ENCODE measurements around the gene SFT2D3. TPM values are rescaled to one million over a fixed set of nuclear protein-coding genes. Genes with fewer than 3 reads are reported as not detected.
A peak's percentile ranks its signal among the peaks of the same experiment; 100 is the strongest.

SFT2D3 gene
- total and polyA plus RNA-seq, 5 donors = 3.3 to 5.0 (median 4.1) TPM

DNA sequence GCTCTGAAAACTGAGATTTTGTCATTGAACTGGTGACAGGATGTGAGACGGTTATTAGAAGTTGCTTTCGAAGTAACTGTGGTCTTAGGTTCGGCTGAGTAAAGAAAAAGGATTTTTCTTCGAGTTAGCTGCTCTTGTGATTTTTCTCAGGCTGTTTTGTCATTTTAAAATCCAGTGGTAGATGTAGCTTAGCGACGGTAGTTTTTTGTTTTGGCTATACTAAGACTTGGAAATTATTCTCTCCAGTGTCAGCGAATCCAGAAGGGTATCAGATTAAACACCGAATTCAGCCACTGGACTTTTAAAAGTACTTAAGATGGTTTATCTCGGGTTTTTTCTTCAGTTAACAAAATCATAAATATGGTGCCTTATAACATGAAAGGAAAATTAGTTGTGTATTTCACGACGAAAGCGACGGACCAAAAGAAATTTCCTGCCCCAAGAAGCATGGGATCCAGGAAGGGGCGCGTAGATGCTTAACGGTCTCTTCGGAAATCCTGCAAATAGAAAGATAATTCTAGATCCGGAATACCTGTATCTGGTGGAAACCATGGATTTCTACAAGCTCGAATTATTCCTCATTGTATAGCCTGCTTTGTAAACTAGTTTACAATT, 1.2 kb downstream of the SFT2D3 start:
- WGBS = 45% methylated on average over 19 of the region's 19 CpGs
- Histone ChIP-seq H3K27ac (ENCODE audit: low read length) (peak overlapping the region; percentile 78), H3K9me3 (ENCODE audit: control insufficient read depth, low read length) (no peaks in the 10 kb centered on the region), H3K4me3 (ENCODE audit: low read length) (peak overlapping the region; percentile 70), H3K27me3 (ENCODE audit: control insufficient read depth, insufficient read depth) (no peaks in the 10 kb centered on the region), H3K4me1 (ENCODE audit: control insufficient read depth, insufficient read depth, low read length) (peaks cover 15% of the 10 kb centered on the region)
- intact Hi-C loops (cut with DNase I) = loop anchor here in 2 of 4 donors (5.0 kb wide), 1 partner anchor 175 kb away; the partner anchor contains the start of gene IWS1 (in 2 of the 2)
- DNase-seq (no peak), ATAC-seq (no peak)

DNA sequence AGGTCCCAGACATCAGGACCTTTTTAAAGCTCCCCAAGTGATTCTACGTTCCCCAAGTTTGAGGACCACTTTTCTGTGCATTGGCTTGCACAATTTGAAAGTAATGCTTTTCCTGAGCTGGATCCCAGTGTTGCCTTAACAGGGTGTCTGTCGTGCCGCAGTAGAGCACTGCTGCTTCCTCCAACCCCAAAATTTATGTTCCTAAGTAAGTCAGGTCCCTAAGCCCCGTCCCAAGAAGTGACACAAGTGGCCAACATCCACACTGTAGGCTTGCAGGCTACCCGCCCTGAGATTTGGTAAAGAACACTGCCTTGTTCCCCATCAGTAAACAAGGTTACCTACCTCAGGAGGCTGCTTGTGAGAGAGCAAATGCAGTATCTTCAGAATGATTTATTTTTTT, 2.0 kb downstream of the SFT2D3 start:
- 92% methylated on average over 5 of the region's 5 CpGs for WGBS
- Histone ChIP-seq H3K27me3 (ENCODE audit: control insufficient read depth, insufficient read depth) (no peaks in the 10 kb centered on the region), H3K27ac (ENCODE audit: low read length) (no peak overlapping the region), H3K4me3 (ENCODE audit: low read length) (no peak overlapping the region), H3K9me3 (ENCODE audit: control insufficient read depth, low read length) (no peaks in the 10 kb centered on the region), H3K4me1 (ENCODE audit: control insufficient read depth, insufficient read depth, low read length) (peaks cover 18% of the 10 kb centered on the region)
- intact Hi-C loops (cut with DNase I) = loop anchor here in 2 of 4 donors (5.0 kb wide), 1 partner anchor 176 kb away; the partner anchor contains the start of gene IWS1 (in 2 of the 2)
- DNase-seq (no peak), ATAC-seq (no peak)

DNA sequence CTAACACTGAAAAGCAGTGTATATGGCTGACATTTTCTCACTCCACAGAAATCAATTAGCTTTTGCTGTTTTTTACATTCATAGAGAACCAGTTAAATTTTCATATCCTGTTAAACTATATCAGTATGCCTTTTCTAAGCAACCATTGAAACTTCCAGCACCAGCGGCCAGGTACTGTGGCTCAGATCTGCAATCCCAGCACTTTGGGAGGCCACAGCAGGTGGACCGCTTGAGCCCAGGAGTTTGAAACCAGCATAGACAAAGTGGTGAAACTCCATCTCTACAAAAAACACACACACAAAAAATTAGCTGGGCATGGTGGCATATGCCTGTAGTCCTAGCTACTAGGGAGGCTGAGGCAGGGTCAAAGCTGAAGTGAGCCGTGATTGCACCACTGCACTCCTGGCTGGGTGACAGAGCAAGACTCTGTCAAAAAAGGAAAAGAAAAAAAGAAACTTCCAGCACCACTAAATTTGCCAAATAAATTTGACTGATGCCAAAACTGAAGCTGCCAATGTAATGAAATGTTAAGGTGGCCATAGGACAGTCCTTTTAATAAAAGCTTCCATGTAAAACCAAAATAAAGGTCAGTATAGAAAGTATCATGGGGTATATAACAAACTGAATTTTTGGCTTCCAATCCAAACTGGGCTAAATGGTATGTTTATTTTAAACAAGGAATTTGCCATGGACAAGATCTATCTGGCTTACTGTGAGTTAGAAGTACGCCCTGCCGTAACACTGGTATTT, 3.5 kb downstream of the SFT2D3 start:
- H3K27me3 ChIP-seq (ENCODE audit: control insufficient read depth, insufficient read depth) = no peaks in the 10 kb centered on the region
- H3K4me1 ChIP-seq (ENCODE audit: control insufficient read depth, insufficient read depth, low read length) = peaks cover 20% of the 10 kb centered on the region
- H3K4me3 ChIP-seq (ENCODE audit: low read length) = no peak overlapping the region
- DNase-seq (peak in 1 of 3 donors; percentile 60), ATAC-seq (no peak)
- no peak overlapping the region for H3K27ac ChIP-seq (ENCODE audit: low read length)
- intact Hi-C loops (cut with DNase I) = loop anchor here in 2 of 4 donors (5.0 kb wide), 1 partner anchor 178 kb away; the partner anchor contains the start of gene IWS1 (in 2 of the 2)
- no peaks in the 10 kb centered on the region for H3K9me3 ChIP-seq (ENCODE audit: control insufficient read depth, low read length)
- 62% methylated on average over 5 of the region's 5 CpGs for WGBS

DNA sequence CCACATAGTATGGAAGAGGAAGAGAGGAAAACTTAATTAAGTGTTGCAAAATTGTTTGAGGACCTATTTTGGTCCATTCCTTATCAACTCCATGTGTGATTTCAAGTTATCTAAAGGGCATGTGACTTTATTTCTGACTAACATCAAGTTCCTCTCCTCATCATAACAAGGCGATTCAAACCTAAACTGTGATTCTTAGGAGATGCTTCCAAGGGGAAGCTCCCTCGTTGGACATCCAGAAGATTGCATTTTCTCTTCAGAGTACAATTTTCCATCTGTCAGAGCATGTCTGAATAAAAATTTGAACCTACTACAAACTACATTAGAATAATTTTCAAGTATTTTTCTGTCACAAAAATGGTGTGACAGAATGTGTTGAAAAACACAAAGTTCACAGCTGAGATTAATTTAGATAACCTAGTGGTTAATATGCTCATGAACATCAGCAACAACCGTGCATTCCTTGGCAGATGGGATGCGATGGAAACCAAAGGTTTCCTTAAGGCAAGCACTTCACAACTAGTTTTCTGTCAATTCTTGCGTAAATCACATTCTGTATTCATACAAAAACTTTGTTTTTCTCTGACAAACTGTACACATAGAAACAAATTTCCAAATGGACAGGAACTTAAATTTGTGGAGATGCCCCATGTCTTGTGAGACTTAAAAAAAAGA, 4.2 kb downstream of the SFT2D3 start:
- no peak overlapping the region for H3K27ac ChIP-seq (ENCODE audit: low read length)
- no peak for ATAC-seq
- WGBS = 63% methylated on average over 5 of the region's 5 CpGs
- intact Hi-C loops (cut with DNase I) = no loop called here
- peaks cover 18% of the 10 kb centered on the region for H3K4me1 ChIP-seq (ENCODE audit: control insufficient read depth, insufficient read depth, low read length)
- DNase-seq = no peak
- no peaks in the 10 kb centered on the region for H3K9me3 ChIP-seq (ENCODE audit: control insufficient read depth, low read length)
- H3K27me3 ChIP-seq (ENCODE audit: control insufficient read depth, insufficient read depth) = no peaks in the 10 kb centered on the region
- H3K4me3 ChIP-seq (ENCODE audit: low read length) = no peak overlapping the region

DNA sequence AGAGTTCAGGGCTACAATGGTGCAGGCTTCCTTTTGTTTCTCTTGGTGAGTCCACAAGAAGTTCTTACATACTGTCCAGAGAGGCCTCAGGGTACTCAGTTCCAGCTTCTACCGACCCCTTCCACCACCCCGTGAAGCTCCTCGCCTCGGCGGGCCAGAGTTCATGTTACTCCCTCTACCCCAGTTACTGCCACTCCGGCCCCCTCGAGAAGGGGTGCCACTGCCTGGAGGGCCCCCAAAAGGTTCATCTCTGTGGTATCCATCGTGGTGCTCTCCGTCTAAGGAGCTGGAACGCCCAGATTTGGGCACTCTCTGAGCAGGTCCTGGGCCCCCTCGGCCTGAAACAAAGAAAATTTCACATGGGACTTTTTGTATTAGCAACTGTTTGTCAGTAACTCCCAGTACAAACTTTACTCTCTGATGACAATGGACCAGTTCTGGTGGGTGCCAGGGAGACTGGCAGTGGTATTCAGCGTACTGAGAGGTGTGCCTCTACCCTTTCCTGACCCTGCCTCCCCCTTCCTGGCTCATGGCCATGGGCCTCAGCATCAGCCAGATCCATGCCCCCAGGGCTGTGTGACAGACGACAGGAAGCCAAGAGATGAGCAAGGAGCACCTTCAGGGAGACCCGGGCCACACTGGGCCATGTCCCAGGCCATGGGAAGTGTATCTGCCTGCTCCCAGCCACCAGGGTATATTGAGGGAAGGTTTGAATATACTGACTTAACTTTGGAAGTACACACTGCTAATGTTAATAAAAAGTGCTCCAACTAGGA, 5.1 kb downstream of the SFT2D3 start:
- 85% methylated on average over 14 of the region's 14 CpGs for WGBS
- Histone ChIP-seq H3K27me3 (ENCODE audit: control insufficient read depth, insufficient read depth) (no peaks in the 10 kb centered on the region), H3K4me3 (ENCODE audit: low read length) (no peak overlapping the region), H3K4me1 (ENCODE audit: control insufficient read depth, insufficient read depth, low read length) (peaks cover 16% of the 10 kb centered on the region), H3K27ac (ENCODE audit: low read length) (peak overlapping the region; percentile 25), H3K9me3 (ENCODE audit: control insufficient read depth, low read length) (no peaks in the 10 kb centered on the region)
- ATAC-seq (no peak), DNase-seq (no peak)
- intact Hi-C loops (cut with DNase I) = no loop called here

DNA sequence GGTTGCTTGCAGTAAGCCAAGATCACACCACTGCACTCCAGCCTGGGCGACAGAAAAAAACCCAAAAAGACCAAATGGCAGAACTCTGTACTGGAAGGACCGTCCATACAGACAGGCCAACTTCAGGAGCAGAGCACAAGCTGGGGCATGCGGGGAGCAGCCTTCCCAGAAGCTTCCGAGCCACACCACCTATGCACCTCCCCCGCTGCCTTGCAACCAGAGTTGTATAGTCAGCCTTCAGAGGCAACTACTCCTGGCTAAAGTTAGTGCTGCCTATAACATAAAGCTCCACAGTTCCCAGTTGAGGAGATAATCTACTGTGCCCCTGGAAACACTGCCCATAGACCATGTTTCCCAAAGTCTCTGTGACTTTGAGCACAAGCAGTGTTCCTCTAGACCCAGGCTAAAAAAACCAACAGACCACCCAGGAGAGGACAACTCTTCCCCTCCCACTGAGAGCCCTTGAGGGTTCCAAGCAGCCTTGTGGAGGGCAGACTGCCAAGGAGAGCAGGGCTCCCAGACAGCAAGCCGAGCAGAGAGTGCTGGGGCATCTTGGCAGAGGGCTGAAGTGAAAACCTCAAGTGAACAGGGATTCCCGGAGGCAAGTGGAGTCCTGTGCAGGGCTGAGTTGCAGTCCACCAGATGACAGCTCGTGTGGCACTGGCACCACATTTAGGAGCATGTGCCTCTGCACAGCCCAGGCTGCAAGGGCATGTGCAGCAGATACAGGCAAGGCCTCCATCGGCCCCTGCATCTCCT, 6.8 kb downstream of the SFT2D3 start:
- peak in 1 of 2 donors; percentile 34 for ATAC-seq
- Histone ChIP-seq H3K4me3 (ENCODE audit: low read length) (no peak overlapping the region), H3K27ac (ENCODE audit: low read length) (peak overlapping the region; percentile 30), H3K4me1 (ENCODE audit: control insufficient read depth, insufficient read depth, low read length) (peaks cover 15% of the 10 kb centered on the region), H3K9me3 (ENCODE audit: control insufficient read depth, low read length) (no peaks in the 10 kb centered on the region), H3K27me3 (ENCODE audit: control insufficient read depth, insufficient read depth) (no peaks in the 10 kb centered on the region)
- peak in 1 of 3 donors; percentile 62 for DNase-seq
- WGBS = 74% methylated on average over 9 of the region's 9 CpGs
- intact Hi-C loops (cut with DNase I) = no loop called here

DNA sequence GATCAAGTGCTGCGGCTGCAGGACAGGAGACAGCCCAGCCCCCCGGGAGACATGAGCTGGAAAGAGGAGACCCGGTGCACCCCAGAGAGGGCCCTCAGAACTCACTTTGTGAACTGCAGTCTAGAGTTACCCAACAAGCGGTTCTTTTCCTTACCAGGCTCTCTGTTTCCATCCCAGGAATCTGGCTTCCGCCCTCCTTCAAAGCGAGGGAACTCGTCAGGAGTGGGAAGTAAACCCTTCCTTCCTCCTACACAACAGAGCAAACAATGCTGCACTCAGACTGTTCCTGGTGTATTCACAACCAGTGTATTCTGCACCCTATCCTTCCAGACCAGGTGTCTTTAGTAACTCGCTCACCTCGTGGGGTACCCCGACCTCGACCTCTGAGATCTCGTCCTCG, 8.0 kb downstream of the SFT2D3 start:
- 89% methylated on average over 13 of the region's 13 CpGs for WGBS
- Histone ChIP-seq H3K27me3 (ENCODE audit: control insufficient read depth, insufficient read depth) (no peaks in the 10 kb centered on the region), H3K4me3 (ENCODE audit: low read length) (no peak overlapping the region), H3K4me1 (ENCODE audit: control insufficient read depth, insufficient read depth, low read length) (peaks cover 11% of the 10 kb centered on the region), H3K9me3 (ENCODE audit: control insufficient read depth, low read length) (no peaks in the 10 kb centered on the region), H3K27ac (ENCODE audit: low read length) (no peak overlapping the region)
- ATAC-seq = no peak
- intact Hi-C loops (cut with DNase I) = no loop called here
- DNase-seq = no peak

DNA sequence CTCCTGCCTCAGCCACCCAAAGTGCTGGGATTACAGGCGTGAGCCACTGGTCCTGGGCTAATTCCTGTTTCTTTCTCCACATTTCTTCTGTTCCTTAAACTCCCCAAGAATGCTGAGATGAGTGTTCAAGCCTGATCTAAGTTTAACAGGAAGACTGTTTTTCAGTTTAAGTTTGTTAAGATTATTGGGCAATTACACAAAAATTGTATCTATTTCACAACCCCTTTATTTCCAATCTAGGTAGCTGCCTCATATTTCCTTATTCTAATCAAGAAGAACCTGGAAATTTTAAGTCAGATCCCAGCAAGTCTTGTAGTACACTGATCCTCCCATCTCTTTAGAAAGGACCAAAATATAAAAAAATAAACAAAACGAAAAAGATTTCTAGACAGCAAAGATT, 11.7 kb downstream of the SFT2D3 start:
- Histone ChIP-seq H3K4me1 (ENCODE audit: control insufficient read depth, insufficient read depth, low read length) (peaks cover 3% of the 10 kb centered on the region), H3K9me3 (ENCODE audit: control insufficient read depth, low read length) (no peaks in the 10 kb centered on the region), H3K4me3 (ENCODE audit: low read length) (no peak overlapping the region), H3K27me3 (ENCODE audit: control insufficient read depth, insufficient read depth) (no peaks in the 10 kb centered on the region), H3K27ac (ENCODE audit: low read length) (no peak overlapping the region)
- DNase-seq (no peak), ATAC-seq (no peak)
- WGBS = 88% methylated on average over 2 of the region's 2 CpGs
- intact Hi-C loops (cut with DNase I) = no loop called here

DNA sequence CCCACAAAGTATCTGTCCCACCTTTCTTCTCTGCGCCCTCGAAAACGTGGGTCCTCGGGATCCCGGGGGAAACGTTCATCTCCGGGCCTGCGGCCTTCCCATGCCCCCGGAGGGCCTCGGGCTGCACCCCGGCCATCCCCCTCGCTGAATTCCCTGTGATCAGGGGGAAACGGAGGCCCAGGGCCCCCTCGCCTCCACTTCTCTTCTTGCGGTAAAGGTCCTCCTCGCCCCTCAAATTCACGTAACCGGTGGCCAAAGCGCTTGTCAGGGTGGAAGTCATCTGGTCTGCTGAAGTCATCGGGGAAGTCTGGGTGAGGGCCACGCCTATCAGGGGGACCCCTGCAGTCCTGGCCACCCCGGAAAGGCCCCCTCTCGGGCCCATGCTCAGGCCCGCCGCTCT, 12.3 kb downstream of the SFT2D3 start:
- no peak overlapping the region for H3K27ac ChIP-seq (ENCODE audit: low read length)
- 93% methylated on average over 25 of the region's 25 CpGs for WGBS
- intact Hi-C loops (cut with DNase I) = no loop called here
- ATAC-seq = peak; percentile 22 to 39
- no peaks in the 10 kb centered on the region for H3K9me3 ChIP-seq (ENCODE audit: control insufficient read depth, low read length)
- H3K27me3 ChIP-seq (ENCODE audit: control insufficient read depth, insufficient read depth) = no peaks in the 10 kb centered on the region
- no peak for DNase-seq
- no peaks in the 10 kb centered on the region for H3K4me1 ChIP-seq (ENCODE audit: control insufficient read depth, insufficient read depth, low read length)
- H3K4me3 ChIP-seq (ENCODE audit: low read length) = no peak overlapping the region

DNA sequence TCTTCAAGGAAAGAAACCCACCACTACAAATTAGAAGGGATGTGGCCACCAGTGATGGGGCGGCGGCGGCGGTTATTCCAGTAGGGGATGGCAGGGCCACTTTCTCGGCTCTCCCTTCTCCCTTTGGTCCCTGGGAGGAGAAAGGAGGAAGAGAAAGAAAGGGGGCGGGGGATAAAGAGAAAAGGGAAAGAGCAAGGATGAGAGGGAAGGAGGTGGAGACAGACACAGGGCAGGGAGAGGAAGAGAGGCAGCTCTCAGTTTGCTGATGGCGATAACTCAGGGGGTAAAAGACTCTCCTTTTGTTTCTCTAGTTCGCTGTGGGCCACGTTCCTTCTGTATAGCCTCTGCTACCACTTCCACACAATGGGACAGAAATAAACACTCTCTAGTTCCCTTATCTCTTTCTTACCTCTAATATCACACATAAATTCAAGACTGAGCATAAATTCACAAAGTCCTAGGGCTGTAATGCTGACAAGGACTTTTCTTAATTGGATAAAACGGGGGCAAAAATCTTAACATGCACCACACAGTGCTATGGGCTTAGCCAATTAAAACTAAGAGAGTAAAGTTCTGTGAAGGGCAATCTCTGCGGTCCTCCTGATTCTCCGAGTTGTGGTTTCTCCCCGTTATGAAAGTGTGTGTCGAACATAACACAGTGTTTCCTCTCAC, 14.6 kb downstream of the SFT2D3 start:
- Histone ChIP-seq H3K9me3 (ENCODE audit: control insufficient read depth, low read length) (no peaks in the 10 kb centered on the region), H3K4me1 (ENCODE audit: control insufficient read depth, insufficient read depth, low read length) (no peaks in the 10 kb centered on the region), H3K27ac (ENCODE audit: low read length) (no peak overlapping the region), H3K27me3 (ENCODE audit: control insufficient read depth, insufficient read depth) (no peaks in the 10 kb centered on the region), H3K4me3 (ENCODE audit: low read length) (no peak overlapping the region)
- ATAC-seq (no peak), DNase-seq (no peak)
- intact Hi-C loops (cut with DNase I) = no loop called here
- 87% methylated on average over 14 of the region's 14 CpGs for WGBS
